GM21423 (cell line): ENCODE measurements around the gene SMIM36.
A peak's percentile ranks its signal among the peaks of the same experiment; 100 is the strongest.
"Not testable (repeated sequence)": the region's sequence is repeated elsewhere in the genome, so short reads cannot be mapped to it uniquely, and the experiment has no call there.

Experiments
- ATAC-seq: cut with Tn5 transposase; IDR thresholded peaks from one replicate; pipeline ENCODE4 v1.9.1; 2021; ENCODE audit warnings: mild to moderate bottlenecking, moderate library complexity; ENCODE audit not compliant: unreplicated experiment

Gene SMIM36

GRCh38 chr17:55510986-55511721, at the start of gene SMIM36:
Gene SMIM36 (minus strand): TSS chr17:55511452.
- no peak for ATAC-seq

- ATAC-seq, result no peak
Observed at GRCh38 chr17:55555772-55556171, 44.5 kb upstream of the SMIM36 start.

GRCh38 chr17:55549140-55549539, 37.9 kb upstream of the SMIM36 start:
- no peak for ATAC-seq

- ATAC-seq, result no peak
Observed at GRCh38 chr17:55546991-55547664, 35.9 kb upstream of the SMIM36 start.

GRCh38 chr17:55546481-55546880, 35.2 kb upstream of the SMIM36 start:
- ATAC-seq, result no peak

GRCh38 chr17:55545806-55546205, 34.6 kb upstream of the SMIM36 start:
- ATAC-seq, result no peak

- ATAC-seq, result no peak
Observed at GRCh38 chr17:55543709-55544108, 32.5 kb upstream of the SMIM36 start.

- ATAC-seq, result no peak
Observed at GRCh38 chr17:55540414-55541091, 29.3 kb upstream of the SMIM36 start.

- ATAC-seq, result no peak
Observed at GRCh38 chr17:55536205-55536604, 25.0 kb upstream of the SMIM36 start.

GRCh38 chr17:55533608-55534007, 22.4 kb upstream of the SMIM36 start:
- no peak for ATAC-seq

GRCh38 chr17:55532670-55533069, 21.4 kb upstream of the SMIM36 start:
- ATAC-seq, result no peak

- ATAC-seq, result no peak
Observed at GRCh38 chr17:55531053-55531728, 19.9 kb upstream of the SMIM36 start.

- ATAC-seq, result no peak
Observed at GRCh38 chr17:55530064-55530463, 18.8 kb upstream of the SMIM36 start.

GRCh38 chr17:55527540-55528118, 16.4 kb upstream of the SMIM36 start:
- no peak for ATAC-seq

- ATAC-seq, result peak; percentile 65
Observed at GRCh38 chr17:55524440-55525220, 13.4 kb upstream of the SMIM36 start.

- ATAC-seq, result not testable (repeated sequence)
Observed at GRCh38 chr17:55523032-55523431, 11.8 kb upstream of the SMIM36 start.

GRCh38 chr17:55521186-55521585, 9.9 kb upstream of the SMIM36 start:
- ATAC-seq, result no peak

- ATAC-seq, result no peak
Observed at GRCh38 chr17:55520402-55520801, 9.2 kb upstream of the SMIM36 start.

- no peak for ATAC-seq
Observed at GRCh38 chr17:55518510-55518909, 7.3 kb upstream of the SMIM36 start.

GRCh38 chr17:55513885-55514590, 2.8 kb upstream of the SMIM36 start:
- ATAC-seq, result peak; percentile 67
